Transverse colon (tissue), 4 donors: Measurements from ENCODE around the gene ARHGAP5. TPM values are rescaled to one million over a fixed set of nuclear protein-coding genes. Genes with fewer than 3 reads are reported as not detected.

Experiments
- DNase-seq: peaks from one replicate; pipeline ENCODE4 v3.0.0-alpha.2; 2019
- H3K27ac ChIP-seq, 4 donors: fragments of 200-600 bp; sonication (generic); 2 replicates each; pipeline ENCODE4 v1.5.1; 2016 to 2018; ENCODE audit warnings: inconsistent platforms in 4 of 4
- H3K27me3 ChIP-seq: fragments of 200-600 bp; sonication (generic); 2 replicates; pipeline ENCODE4 v1.5.1; 2017; ENCODE audit warnings: inconsistent platforms
- H3K36me3 ChIP-seq, 4 donors: fragments of 200-600 bp; sonication (generic); 2 replicates each; pipeline ENCODE4 v1.5.1; 2017 to 2019; ENCODE audit warnings: inconsistent platforms in 4 of 4
- H3K4me1 ChIP-seq, 4 donors: fragments of 200-600 bp; sonication (generic); 2 replicates each; pipeline ENCODE4 v1.5.1; 2017 to 2020; ENCODE audit warnings: inconsistent platforms in 4 of 4
- H3K4me3 ChIP-seq, 4 donors: fragments of 200-600 bp; sonication (generic); 1 replicate in 1 of 4; 2 replicates in 3 of 4; pipeline versions ENCODE4 v1.5.1 to v1.6.1; 2017 to 2019; ENCODE audit warnings: inconsistent platforms in 4 of 4
- H3K9me3 ChIP-seq, 2 donors: fragments of 200-600 bp; sonication (generic); 2 replicates each; pipeline ENCODE4 v1.5.1; 2017 to 2019; ENCODE audit warnings: inconsistent platforms in 2 of 2
- CTCF ChIP-seq, 5 experiments: fragments of 200-600 bp in 3 of 5; fragments of 450-650 bp in 2 of 5; sonication (generic) in 3 of 5; IDR thresholded peaks; 1 replicate in 2 of 5; 2 replicates in 3 of 5; pipeline ENCODE4 v1.5.1; 2016 to 2017; ENCODE audit warnings: antibody characterized with exemption in 5 of 5, inconsistent platforms in 3 of 5, mild to moderate bottlenecking in 2 of 5, moderate library complexity in 1 of 5
- EP300 ChIP-seq: sonication (generic); formaldehyde crosslinking; IDR thresholded peaks from one replicate; pipeline ENCODE4 v1.6.1; 2017; ENCODE audit warnings: antibody characterized with exemption, low read depth
- POLR2A ChIP-seq: fragments of 450-650 bp; IDR thresholded peaks from one replicate; pipeline ENCODE4 v1.6.1; 2016; ENCODE audit warnings: antibody characterized with exemption, mild to moderate bottlenecking, moderate library complexity
- POLR2AphosphoS5 ChIP-seq, 3 donors: sonication (generic); formaldehyde crosslinking; IDR thresholded peaks; one replicate each; pipeline ENCODE4 v1.6.1; 2016; ENCODE audit warnings: antibody characterized with exemption in 3 of 3
- WGBS, 2 donors: methylation state at CpG; one replicate each; pipeline ENCODE4 v1.1.5; 2018; ENCODE audit warnings: low coverage in 1 of 2; 5-methylcytosine and 5-hydroxymethylcytosine counted together
- in situ Hi-C, 4 donors: fragments of 200-750 bp; cut with MboI; loops; one replicate each; pipeline versions ENCODE4 v1.15.0 to v1.15.1; 2017; ENCODE audit warnings: low sequenced_read_pairs in 3 of 4, low pct_ligation_motif_present in 1 of 4, low pct_unique_long_range_greater_than_20kb in 1 of 4
- intact Hi-C: fragments of 100-400 bp; cut with DNase I; formaldehyde crosslinking; loops from one replicate; pipeline ENCODE4 v1.15.1; 2023; ENCODE audit warnings: low total_unique reads
- total RNA-seq, 4 donors: library from RNA; depleted of rRNA; stranded (reverse); fragments of >200 nt; gene quantifications; one replicate each; pipeline ENCODE4 v1.1.0, GENCODE V29; 2016

ARHGAP5 gene, protein sequence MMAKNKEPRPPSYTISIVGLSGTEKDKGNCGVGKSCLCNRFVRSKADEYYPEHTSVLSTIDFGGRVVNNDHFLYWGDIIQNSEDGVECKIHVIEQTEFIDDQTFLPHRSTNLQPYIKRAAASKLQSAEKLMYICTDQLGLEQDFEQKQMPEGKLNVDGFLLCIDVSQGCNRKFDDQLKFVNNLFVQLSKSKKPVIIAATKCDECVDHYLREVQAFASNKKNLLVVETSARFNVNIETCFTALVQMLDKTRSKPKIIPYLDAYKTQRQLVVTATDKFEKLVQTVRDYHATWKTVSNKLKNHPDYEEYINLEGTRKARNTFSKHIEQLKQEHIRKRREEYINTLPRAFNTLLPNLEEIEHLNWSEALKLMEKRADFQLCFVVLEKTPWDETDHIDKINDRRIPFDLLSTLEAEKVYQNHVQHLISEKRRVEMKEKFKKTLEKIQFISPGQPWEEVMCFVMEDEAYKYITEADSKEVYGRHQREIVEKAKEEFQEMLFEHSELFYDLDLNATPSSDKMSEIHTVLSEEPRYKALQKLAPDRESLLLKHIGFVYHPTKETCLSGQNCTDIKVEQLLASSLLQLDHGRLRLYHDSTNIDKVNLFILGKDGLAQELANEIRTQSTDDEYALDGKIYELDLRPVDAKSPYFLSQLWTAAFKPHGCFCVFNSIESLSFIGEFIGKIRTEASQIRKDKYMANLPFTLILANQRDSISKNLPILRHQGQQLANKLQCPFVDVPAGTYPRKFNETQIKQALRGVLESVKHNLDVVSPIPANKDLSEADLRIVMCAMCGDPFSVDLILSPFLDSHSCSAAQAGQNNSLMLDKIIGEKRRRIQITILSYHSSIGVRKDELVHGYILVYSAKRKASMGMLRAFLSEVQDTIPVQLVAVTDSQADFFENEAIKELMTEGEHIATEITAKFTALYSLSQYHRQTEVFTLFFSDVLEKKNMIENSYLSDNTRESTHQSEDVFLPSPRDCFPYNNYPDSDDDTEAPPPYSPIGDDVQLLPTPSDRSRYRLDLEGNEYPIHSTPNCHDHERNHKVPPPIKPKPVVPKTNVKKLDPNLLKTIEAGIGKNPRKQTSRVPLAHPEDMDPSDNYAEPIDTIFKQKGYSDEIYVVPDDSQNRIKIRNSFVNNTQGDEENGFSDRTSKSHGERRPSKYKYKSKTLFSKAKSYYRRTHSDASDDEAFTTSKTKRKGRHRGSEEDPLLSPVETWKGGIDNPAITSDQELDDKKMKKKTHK (N-terminal part only)
- total RNA-seq, result 100 to 1,000 TPM in 1 of 4 donors, 10 to 100 TPM in 3; 66.5 to 120 (median 85.3) TPM

GRCh38 chr14:32077081-32078022 is at the start of gene ARHGAP5:
TSS of gene ARHGAP5 (plus strand) at chr14:32077304. CDS start at chr14:32090670, 13,366 bp downstream.
- Histone ChIP-seq H3K9me3 (no peaks in the 10 kb centered on the region), H3K4me3 (peak within 1 kb of the TSS; percentile 91 to 96 (median 95)), H3K36me3 (no peaks in the 10 kb centered on the region), H3K27me3 (no peaks in the 10 kb centered on the region), H3K4me1 (peaks cover 2 to 61% (median 32%) of the 10 kb centered on the region in 4 donors), H3K27ac (peak within 1 kb of the TSS; percentile 99 to 100 (median 99))
- in situ Hi-C loops, result loop anchor here in 3 of 4 donors (10.0 to 25.0 kb wide), 2 partner anchors 135 to 177 kb away; partner anchors contain the start of genes RNU6-7 (in 2 of the 3) and RNU6-8 (in 2 of the 3)
- peak; percentile 51 for DNase-seq
- TF ChIP-seq POLR2AphosphoS5 (IDR thresholded peaks at IDR 0.05) (peak in 1 of 3 donors; percentile 51), CTCF (IDR thresholded peaks at IDR 0.05) (peak in 4 of 5 experiments; percentile 9 to 44 (median 18)), POLR2A (peak; percentile 73), EP300 (no peak)
- intact Hi-C loops, result loop anchor here (5.0 kb wide), 1 partner anchor 125 kb away; the partner anchor contains the start of genes RNU6-7 and RNU6-8
- WGBS, 2 donors, result 2% methylated on average over 64 of the region's 98 CpGs; no CpG with 5 or more reads in 1 of the 2 donors

- H3K36me3 ChIP-seq, result no peaks in the 10 kb centered on the region
- in situ Hi-C loops (no loop called here), intact Hi-C loops (no loop called here)
- TF ChIP-seq EP300 (no peak), CTCF (IDR thresholded peaks at IDR 0.05) (no peak), POLR2A (no peak), POLR2AphosphoS5 (IDR thresholded peaks at IDR 0.05) (no peak)
- no peak for DNase-seq
- H3K9me3 ChIP-seq, result no peaks in the 10 kb centered on the region
- 40 to 55% methylated on average over 1 to 2 of the region's 2 CpGs for WGBS, 2 donors
- no peak overlapping the region for H3K4me3 ChIP-seq
- no peaks in the 10 kb centered on the region for H3K27me3 ChIP-seq
- no peaks in the 10 kb centered on the region for H3K4me1 ChIP-seq
- no peak overlapping the region for H3K27ac ChIP-seq
These were observed 48.5 kb upstream of the ARHGAP5 start for GRCh38 chr14:32028599-32028998.

DNA sequence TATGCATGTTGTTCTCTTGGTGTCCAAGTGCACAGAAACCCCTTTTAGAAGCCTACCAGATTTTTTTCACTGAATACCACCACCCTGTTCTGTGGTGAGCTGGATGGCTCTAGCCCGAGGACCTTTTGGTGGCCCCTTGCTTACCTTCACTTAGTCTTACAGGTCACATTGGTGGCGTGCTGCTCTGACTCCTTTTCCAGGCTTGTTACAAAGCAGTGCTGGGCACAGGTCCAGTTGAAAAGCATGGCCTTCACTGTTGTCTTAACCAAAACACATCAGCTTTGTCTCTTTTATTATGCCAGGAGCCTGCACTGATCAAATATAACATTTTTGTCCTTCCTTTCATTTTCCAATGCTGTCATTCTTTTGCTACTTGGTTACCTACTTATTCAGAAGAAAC is 43.6 kb upstream of the ARHGAP5 start:
- no peaks in the 10 kb centered on the region for H3K27me3 ChIP-seq
- intact Hi-C loops, result no loop called here
- H3K36me3 ChIP-seq, result no peaks in the 10 kb centered on the region
- 62 to 85% methylated on average over 2 of the region's 2 CpGs for WGBS, 2 donors
- H3K4me3 ChIP-seq, result no peak overlapping the region
- no peaks in the 10 kb centered on the region for H3K4me1 ChIP-seq
- no peak overlapping the region for H3K27ac ChIP-seq
- H3K9me3 ChIP-seq, result no peaks in the 10 kb centered on the region
- in situ Hi-C loops, result no loop called here
- DNase-seq, result no peak
- no peak for TF ChIP-seq POLR2AphosphoS5 (IDR thresholded peaks at IDR 0.05)
- TF ChIP-seq POLR2A, result no peak
- no peak for TF ChIP-seq CTCF (IDR thresholded peaks at IDR 0.05)
- TF ChIP-seq EP300, result no peak
